ENCODE data around the gene FAM221B. TPM values are rescaled to one million over a fixed set of nuclear protein-coding genes. Genes with fewer than 3 reads are reported as not detected.
A peak's percentile ranks its signal among the peaks of the same experiment; 100 is the strongest.

FAM221B gene
- total RNA-seq, 1 experiment from 2014 or later: not detected

DNA sequence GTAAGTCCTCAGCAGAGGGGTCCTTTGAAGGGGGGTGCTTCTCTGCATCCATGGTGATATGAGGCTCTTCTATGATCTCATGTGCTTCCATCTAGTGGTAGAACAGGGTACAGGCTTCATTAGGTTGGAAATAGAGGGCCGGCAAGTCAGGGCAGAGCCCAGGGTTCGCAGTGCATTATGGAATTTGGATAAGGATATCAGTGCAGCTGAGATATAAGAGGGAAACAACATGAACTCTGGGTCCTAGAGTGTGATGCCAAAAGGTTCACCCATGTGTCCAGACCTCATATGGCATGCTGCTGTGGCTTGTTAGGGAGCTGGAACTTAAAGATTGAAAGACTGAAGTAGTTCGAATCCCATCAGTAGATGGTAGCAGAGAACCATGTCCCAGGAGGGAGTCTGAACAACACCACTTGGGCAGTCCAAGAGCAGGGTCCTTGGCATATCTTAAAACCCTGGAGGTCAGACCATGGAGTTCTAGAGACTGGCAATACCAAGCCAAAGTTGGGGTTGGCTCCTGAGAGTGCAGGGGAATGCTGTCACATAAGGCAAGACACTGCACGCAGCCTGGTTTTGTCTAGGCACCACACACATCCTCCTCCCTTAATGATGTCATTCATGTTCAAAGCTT is 2.3 kb downstream of the FAM221B start:
- TF ChIP-seq, protein P1, sequence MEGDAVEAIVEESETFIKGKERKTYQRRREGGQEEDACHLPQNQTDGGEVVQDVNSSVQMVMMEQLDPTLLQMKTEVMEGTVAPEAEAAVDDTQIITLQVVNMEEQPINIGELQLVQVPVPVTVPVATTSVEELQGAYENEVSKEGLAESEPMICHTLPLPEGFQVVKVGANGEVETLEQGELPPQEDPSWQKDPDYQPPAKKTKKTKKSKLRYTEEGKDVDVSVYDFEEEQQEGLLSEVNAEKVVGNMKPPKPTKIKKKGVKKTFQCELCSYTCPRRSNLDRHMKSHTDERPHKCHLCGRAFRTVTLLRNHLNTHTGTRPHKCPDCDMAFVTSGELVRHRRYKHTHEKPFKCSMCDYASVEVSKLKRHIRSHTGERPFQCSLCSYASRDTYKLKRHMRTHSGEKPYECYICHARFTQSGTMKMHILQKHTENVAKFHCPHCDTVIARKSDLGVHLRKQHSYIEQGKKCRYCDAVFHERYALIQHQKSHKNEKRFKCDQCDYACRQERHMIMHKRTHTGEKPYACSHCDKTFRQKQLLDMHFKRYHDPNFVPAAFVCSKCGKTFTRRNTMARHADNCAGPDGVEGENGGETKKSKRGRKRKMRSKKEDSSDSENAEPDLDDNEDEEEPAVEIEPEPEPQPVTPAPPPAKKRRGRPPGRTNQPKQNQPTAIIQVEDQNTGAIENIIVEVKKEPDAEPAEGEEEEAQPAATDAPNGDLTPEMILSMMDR (conservative IDR thresholded peaks at IDR 0.05; ENCODE audit: low read depth, low read length): peak; percentile 89
- TF ChIP-seq EZH2 (IDR thresholded peaks at IDR 0.05; ENCODE audit: borderline replicate concordance, low read depth, low read length, poor library complexity, severe bottlenecking): no peak
- Histone ChIP-seq H3K4me3 (ENCODE audit: low read depth, low read length, poor library complexity, severe bottlenecking) (no peak overlapping the region), H3K27ac (ENCODE audit: low read depth, low read length, poor library complexity, severe bottlenecking) (no peak overlapping the region), H3K4me1 (ENCODE audit: insufficient read depth, low read length, poor library complexity, severe bottlenecking) (peaks cover 9% of the 10 kb centered on the region), H3K27me3 (replicated peaks; ENCODE audit: insufficient read depth, low read depth, low read length, poor library complexity) (no peaks in the 10 kb centered on the region), H3K36me3 (ENCODE audit: insufficient read depth, low read length, poor library complexity, severe bottlenecking) (no peaks in the 10 kb centered on the region), H3K9me3 (ENCODE audit: low read depth, low read length, poor library complexity, severe bottlenecking) (no peaks in the 10 kb centered on the region)
- CTCF ChIA-PET: interaction anchor here (0.5 to 1.6 kb wide), 5 partner anchors 36 to 180 kb away, joined by 3 to 18 read pairs (median 5); no protein-coding TSS in a partner anchor
- POLR2A ChIA-PET (ENCODE audit: low non-redundant PET): no interaction called here
- intact Hi-C loops (cut with micrococcal nuclease; ENCODE audit: unreplicated experiment): loop anchor here (1.0 to 5.0 kb wide), 2 partner anchors 36 to 56 kb away; no protein-coding TSS in a partner anchor
- DNase-seq (ENCODE audit: low spot score): peak; percentile 79
- BruUV-seq (replicated peaks): no TSS peak

DNA sequence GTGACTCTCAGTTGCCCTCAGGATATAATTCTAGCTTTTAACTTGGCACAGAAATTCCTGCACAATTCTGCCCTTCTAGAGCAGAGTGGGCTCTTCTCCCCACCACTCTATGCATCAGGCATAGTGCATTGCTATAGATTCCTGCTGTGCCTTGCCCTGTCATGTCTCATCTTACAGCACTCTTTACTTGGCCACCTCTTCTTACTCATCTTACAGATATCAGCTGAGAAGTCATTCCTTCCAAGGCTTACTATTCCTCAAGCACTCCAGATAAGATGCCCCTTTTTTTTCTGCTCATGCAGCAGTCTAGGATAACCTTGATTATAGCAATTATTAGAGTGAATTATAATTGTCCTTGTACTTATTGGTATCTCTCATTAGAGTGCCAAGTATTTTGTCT is 5.6 kb downstream of the FAM221B start:
- no peaks in the 10 kb centered on the region for H3K36me3 ChIP-seq (ENCODE audit: insufficient read depth, low read length, poor library complexity, severe bottlenecking)
- TF ChIP-seq, protein P1 (conservative IDR thresholded peaks at IDR 0.05; ENCODE audit: low read depth, low read length): no peak
- TF ChIP-seq EZH2 (IDR thresholded peaks at IDR 0.05; ENCODE audit: borderline replicate concordance, low read depth, low read length, poor library complexity, severe bottlenecking): no peak
- no peaks in the 10 kb centered on the region for H3K9me3 ChIP-seq (ENCODE audit: low read depth, low read length, poor library complexity, severe bottlenecking)
- H3K27ac ChIP-seq (ENCODE audit: low read depth, low read length, poor library complexity, severe bottlenecking): no peak overlapping the region
- no peaks in the 10 kb centered on the region for H3K4me1 ChIP-seq (ENCODE audit: insufficient read depth, low read length, poor library complexity, severe bottlenecking)
- ChIA-PET CTCF (no interaction called here), POLR2A (ENCODE audit: low non-redundant PET) (no interaction called here)
- no peak for DNase-seq (ENCODE audit: low spot score)
- no peaks in the 10 kb centered on the region for H3K27me3 ChIP-seq (replicated peaks; ENCODE audit: insufficient read depth, low read depth, low read length, poor library complexity)
- BruUV-seq (replicated peaks): no TSS peak
- no peak overlapping the region for H3K4me3 ChIP-seq (ENCODE audit: low read depth, low read length, poor library complexity, severe bottlenecking)
- intact Hi-C loops (cut with micrococcal nuclease; ENCODE audit: unreplicated experiment): no loop called here

DNA sequence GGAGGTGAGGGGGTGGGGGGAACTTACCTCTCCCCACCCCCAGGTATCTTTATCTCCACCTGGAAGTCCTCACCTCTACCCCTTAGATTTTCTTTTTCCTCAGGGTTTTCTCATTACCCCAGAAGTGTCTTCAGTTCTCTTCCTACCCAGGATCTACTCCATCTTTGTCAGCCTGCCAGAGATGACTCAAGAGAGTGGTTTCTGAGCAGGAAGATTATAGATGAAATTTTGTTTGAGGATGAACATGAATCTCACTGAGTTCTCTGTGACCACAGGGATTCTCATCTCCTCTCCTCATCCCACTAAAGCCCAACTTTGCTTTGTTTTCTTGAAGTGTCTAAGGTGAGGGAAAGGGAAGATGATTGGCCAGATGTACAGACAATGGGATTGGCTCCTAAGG is 8.5 kb downstream of the FAM221B start:
- no peak for DNase-seq (ENCODE audit: low spot score)
- H3K27me3 ChIP-seq (replicated peaks; ENCODE audit: insufficient read depth, low read depth, low read length, poor library complexity): no peaks in the 10 kb centered on the region
- no peak overlapping the region for H3K4me3 ChIP-seq (ENCODE audit: low read depth, low read length, poor library complexity, severe bottlenecking)
- no peaks in the 10 kb centered on the region for H3K4me1 ChIP-seq (ENCODE audit: insufficient read depth, low read length, poor library complexity, severe bottlenecking)
- ChIA-PET CTCF (no interaction called here), POLR2A (ENCODE audit: low non-redundant PET) (no interaction called here)
- no peaks in the 10 kb centered on the region for H3K9me3 ChIP-seq (ENCODE audit: low read depth, low read length, poor library complexity, severe bottlenecking)
- H3K27ac ChIP-seq (ENCODE audit: low read depth, low read length, poor library complexity, severe bottlenecking): no peak overlapping the region
- no TSS peak for BruUV-seq (replicated peaks)
- TF ChIP-seq EZH2 (IDR thresholded peaks at IDR 0.05; ENCODE audit: borderline replicate concordance, low read depth, low read length, poor library complexity, severe bottlenecking): no peak
- TF ChIP-seq, protein P1 (conservative IDR thresholded peaks at IDR 0.05; ENCODE audit: low read depth, low read length): no peak
- intact Hi-C loops (cut with micrococcal nuclease; ENCODE audit: unreplicated experiment): no loop called here
- H3K36me3 ChIP-seq (ENCODE audit: insufficient read depth, low read length, poor library complexity, severe bottlenecking): no peaks in the 10 kb centered on the region
